ENCODE data around the gene USP47.
A peak's percentile ranks its signal among the peaks of the same experiment; 100 is the strongest.

USP47 gene

GRCh38 chr11:11871991-11872401 is 30.2 kb downstream of the USP47 start:
- FAIRE-seq = no peak

GRCh38 chr11:11876458-11876857 is 34.7 kb downstream of the USP47 start:
- FAIRE-seq = no peak

GRCh38 chr11:11880179-11880578 is 38.4 kb downstream of the USP47 start:
- no peak for FAIRE-seq

- no peak for FAIRE-seq
These were observed 40.8 kb downstream of the USP47 start for GRCh38 chr11:11882539-11882938.

- no peak for FAIRE-seq
These were observed 42.6 kb downstream of the USP47 start for GRCh38 chr11:11884351-11884750.

- FAIRE-seq = no peak
These were observed 43.2 kb downstream of the USP47 start for GRCh38 chr11:11884774-11885481.

GRCh38 chr11:11894486-11894885 is 52.7 kb downstream of the USP47 start:
- FAIRE-seq = no peak

- FAIRE-seq = no peak
These were observed 53.9 kb downstream of the USP47 start for GRCh38 chr11:11895672-11896071.

- no peak for FAIRE-seq
These were observed 56.9 kb downstream of the USP47 start for GRCh38 chr11:11898648-11899047.

GRCh38 chr11:11899401-11899800 is 57.6 kb downstream of the USP47 start:
- FAIRE-seq = no peak

GRCh38 chr11:11901929-11902328 is 60.2 kb downstream of the USP47 start:
- no peak for FAIRE-seq

GRCh38 chr11:11909727-11910126 is 68.0 kb downstream of the USP47 start:
- no peak for FAIRE-seq

GRCh38 chr11:11910541-11910940 is 68.8 kb downstream of the USP47 start:
- no peak for FAIRE-seq

- FAIRE-seq = no peak
These were observed 71.6 kb downstream of the USP47 start for GRCh38 chr11:11913395-11913794.

GRCh38 chr11:11915625-11916024 is 73.9 kb downstream of the USP47 start:
- no peak for FAIRE-seq

GRCh38 chr11:11916981-11917399 is 75.2 kb downstream of the USP47 start:
- FAIRE-seq = no peak

- no peak for FAIRE-seq
These were observed 82.1 kb downstream of the USP47 start for GRCh38 chr11:11923828-11924227.

GRCh38 chr11:11929920-11930319 is 88.1 kb downstream of the USP47 start:
- FAIRE-seq = no peak

- peak; percentile 50 for FAIRE-seq
These were observed 89.8 kb downstream of the USP47 start for GRCh38 chr11:11931461-11932055.

GRCh38 chr11:11935536-11935935 is 93.8 kb downstream of the USP47 start:
- FAIRE-seq = no peak

GRCh38 chr11:11937433-11937832 is 95.7 kb downstream of the USP47 start:
- no peak for FAIRE-seq

- no peak for FAIRE-seq
These were observed 96.2 kb downstream of the USP47 start for GRCh38 chr11:11937957-11938356.

- FAIRE-seq = no peak
These were observed 98.8 kb downstream of the USP47 start for GRCh38 chr11:11940551-11940950.

- FAIRE-seq = no peak
These were observed 100.9 kb downstream of the USP47 start for GRCh38 chr11:11942668-11943067.

- no peak for FAIRE-seq
These were observed 102.7 kb downstream of the USP47 start for GRCh38 chr11:11944444-11944843.
